Type B pancreatic cell (in vitro differentiated cells): ENCODE measurements around the gene HOXC4. TPM values are rescaled to one million over a fixed set of nuclear protein-coding genes. Genes with fewer than 3 reads are reported as not detected.
A peak's percentile ranks its signal among the peaks of the same experiment; 100 is the strongest.
"Not testable (repeated sequence)": the region's sequence is repeated elsewhere in the genome, so short reads cannot be mapped to it uniquely, and the experiment has no call there.

Experiments
- DNase-seq: peaks from one replicate; pipeline ENCODE4 v3.0.0; 2021; ENCODE audit warnings: mixed read lengths; ENCODE audit not compliant: unreplicated experiment; ENCODE audit errors: extremely low spot score
- H3K27ac Mint-ChIP-seq: 2 replicates; pipeline ENCODE4 v1.8.0; 2021; ENCODE audit warnings: mild to moderate bottlenecking, mixed read lengths
- H3K27me3 Mint-ChIP-seq: 2 replicates; pipeline ENCODE4 v1.8.0; 2021; ENCODE audit warnings: mixed read lengths
- H3K36me3 Mint-ChIP-seq: 2 replicates; pipeline ENCODE4 v1.8.0; 2021; ENCODE audit warnings: mixed read lengths
- H3K4me1 Mint-ChIP-seq: one replicate; pipeline ENCODE4 v1.8.0; 2021; ENCODE audit warnings: mixed read lengths; ENCODE audit not compliant: unreplicated experiment
- H3K4me3 Mint-ChIP-seq: 2 replicates; pipeline ENCODE4 v1.8.0; 2021; ENCODE audit warnings: mild to moderate bottlenecking, mixed read lengths
- H3K9me3 Mint-ChIP-seq: 2 replicates; pipeline ENCODE4 v1.8.0; 2021; ENCODE audit warnings: mixed read lengths
- total RNA-seq: library from RNA; stranded (reverse); gene quantifications from 2 replicates; pipeline ENCODE4 v1.2.1, GENCODE V29; 2021; ENCODE audit warnings: low replicate concordance
- TF ChIP-seq, protein P1 (sequence below): fragments of 200-600 bp; sonication (generic); conservative IDR thresholded peaks from 2 replicates; pipeline ENCODE4 v1.5.0; 2021; ENCODE audit warnings: antibody characterized with exemption, mild to moderate bottlenecking

HOXC4 gene
- total RNA-seq, 1 donor from 2014 or later = 47.9 TPM

DNA sequence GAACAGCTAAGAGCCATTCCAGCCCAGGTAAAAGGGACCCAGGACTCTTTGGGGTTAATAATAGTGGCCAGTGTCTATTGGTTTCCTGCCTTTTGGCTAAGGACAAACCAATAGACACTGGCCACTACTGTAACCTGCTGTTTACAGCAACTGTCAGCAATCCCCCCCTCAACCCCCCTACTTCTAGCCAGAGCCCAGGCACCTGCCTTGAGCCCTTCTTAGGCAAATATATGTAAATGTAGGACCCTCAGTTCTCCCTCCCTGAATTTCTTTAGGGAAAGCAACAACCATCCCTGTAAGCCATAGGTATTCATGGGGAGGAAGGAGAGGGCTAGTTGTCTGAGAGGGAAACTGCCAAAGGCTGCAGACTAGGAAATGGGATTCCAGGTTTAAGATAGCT, 22.3 kb downstream of the HOXC4 start:
- Mint-ChIP-seq H3K4me1 (peaks cover 61% of the 10 kb centered on the region), H3K27me3 (peaks cover 12% of the 10 kb centered on the region), H3K4me3 (no peak overlapping the region), H3K27ac (no peak overlapping the region), H3K9me3 (no peaks in the 10 kb centered on the region), H3K36me3 (peaks cover 15% of the 10 kb centered on the region)
- no peak for DNase-seq
- TF ChIP-seq, protein P1, sequence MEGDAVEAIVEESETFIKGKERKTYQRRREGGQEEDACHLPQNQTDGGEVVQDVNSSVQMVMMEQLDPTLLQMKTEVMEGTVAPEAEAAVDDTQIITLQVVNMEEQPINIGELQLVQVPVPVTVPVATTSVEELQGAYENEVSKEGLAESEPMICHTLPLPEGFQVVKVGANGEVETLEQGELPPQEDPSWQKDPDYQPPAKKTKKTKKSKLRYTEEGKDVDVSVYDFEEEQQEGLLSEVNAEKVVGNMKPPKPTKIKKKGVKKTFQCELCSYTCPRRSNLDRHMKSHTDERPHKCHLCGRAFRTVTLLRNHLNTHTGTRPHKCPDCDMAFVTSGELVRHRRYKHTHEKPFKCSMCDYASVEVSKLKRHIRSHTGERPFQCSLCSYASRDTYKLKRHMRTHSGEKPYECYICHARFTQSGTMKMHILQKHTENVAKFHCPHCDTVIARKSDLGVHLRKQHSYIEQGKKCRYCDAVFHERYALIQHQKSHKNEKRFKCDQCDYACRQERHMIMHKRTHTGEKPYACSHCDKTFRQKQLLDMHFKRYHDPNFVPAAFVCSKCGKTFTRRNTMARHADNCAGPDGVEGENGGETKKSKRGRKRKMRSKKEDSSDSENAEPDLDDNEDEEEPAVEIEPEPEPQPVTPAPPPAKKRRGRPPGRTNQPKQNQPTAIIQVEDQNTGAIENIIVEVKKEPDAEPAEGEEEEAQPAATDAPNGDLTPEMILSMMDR = no peak

DNA sequence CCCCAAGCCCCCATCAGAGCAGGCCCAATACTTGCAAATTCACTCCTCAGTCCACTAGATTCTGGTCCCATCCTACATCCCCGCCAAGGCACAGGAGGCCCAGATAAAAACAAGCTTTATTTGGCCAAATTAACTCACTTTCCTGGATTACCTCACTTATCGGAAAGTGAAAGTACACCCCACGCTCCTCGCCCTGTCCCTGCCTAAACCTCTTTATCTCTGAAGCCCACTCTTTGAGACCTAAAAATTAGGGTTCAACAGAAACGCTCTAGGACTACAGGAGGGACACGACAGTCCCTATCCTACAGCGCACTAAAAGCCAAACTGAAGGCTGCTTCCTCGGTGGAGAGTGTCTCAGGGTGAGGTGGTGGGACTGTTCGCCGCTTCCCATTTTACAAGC, 24.2 kb downstream of the HOXC4 start:
- H3K27me3 Mint-ChIP-seq = peaks cover 15% of the 10 kb centered on the region
- not testable (repeated sequence) for DNase-seq, H3K9me3 Mint-ChIP-seq
- peaks cover 55% of the 10 kb centered on the region for H3K4me1 Mint-ChIP-seq
- H3K36me3 Mint-ChIP-seq = peaks cover 15% of the 10 kb centered on the region
- H3K27ac Mint-ChIP-seq = peak overlapping the region; percentile 66
- H3K4me3 Mint-ChIP-seq = peak overlapping the region; percentile 82

DNA sequence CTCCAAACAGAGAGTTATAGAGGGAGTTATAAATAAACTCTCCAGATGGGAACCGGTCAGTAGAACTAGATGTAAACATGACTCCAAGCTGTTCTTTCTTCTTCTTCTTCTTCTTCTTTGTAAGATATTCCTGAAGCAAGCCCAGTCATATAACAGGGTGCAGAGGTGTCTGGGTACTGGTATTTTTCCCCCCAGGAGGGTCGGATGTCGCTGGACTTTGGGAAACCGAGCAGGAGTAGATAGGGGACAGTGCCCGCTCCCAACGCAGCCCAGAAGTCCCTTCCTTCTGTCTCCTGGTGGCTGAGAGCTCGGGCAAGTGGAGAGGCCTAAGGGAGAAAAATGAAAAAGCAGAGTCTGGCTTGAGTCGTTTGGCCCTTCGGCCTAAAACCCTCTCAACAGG, 25.5 kb downstream of the HOXC4 start:
- peak overlapping the region; percentile 95 for H3K27ac Mint-ChIP-seq
- peaks cover 15% of the 10 kb centered on the region for H3K27me3 Mint-ChIP-seq
- not testable (repeated sequence) for H3K9me3 Mint-ChIP-seq, DNase-seq
- peak overlapping the region; percentile 94 for H3K4me3 Mint-ChIP-seq
- peaks cover 59% of the 10 kb centered on the region for H3K4me1 Mint-ChIP-seq
- peaks cover 15% of the 10 kb centered on the region for H3K36me3 Mint-ChIP-seq

DNA sequence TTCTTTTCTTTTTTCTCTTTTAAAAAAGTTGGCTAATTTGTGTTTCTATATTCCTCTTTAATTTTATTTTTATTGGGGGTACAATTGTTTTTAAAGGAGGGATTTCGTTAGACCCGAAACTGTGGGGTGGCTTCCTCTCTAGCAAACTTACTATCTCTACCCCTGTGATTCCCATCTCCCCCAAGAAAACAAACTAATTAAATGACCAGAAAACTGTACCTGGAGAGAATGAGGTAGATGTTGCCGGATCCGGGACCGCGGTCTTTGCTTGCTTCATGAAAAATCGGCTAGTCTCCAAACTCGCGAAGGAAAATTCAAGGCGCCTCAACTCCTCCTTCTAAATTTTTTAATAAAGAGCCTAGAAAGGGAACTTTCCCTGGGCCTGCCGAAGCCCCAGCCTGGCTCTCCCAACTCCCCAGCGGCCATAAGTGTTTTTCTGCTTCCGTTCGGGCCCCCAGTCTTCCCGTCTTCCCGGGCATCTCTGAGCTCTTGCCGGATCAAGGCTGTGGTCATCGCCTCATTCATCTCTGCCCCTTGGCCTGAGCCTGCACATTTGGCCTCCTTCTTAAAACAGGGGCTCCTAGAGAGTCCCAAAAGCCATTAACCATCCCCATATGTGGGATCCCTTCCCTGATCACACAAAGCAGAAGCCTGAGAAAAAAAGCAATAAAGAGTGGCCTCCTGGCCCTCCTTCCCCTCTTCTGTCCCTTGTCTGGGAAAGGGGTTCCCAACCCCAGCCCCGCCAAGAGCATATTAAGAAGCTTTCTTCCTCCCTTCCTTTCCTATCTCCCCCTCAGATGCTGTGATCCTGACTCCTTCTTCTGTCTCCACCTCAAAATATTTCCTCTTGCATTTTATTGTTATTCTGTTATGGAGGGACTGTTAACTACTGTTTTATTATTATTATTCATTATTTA, 26.6 kb downstream of the HOXC4 start:
- not testable (repeated sequence) for DNase-seq, H3K9me3 Mint-ChIP-seq
- H3K36me3 Mint-ChIP-seq = peaks cover 12% of the 10 kb centered on the region
- H3K27me3 Mint-ChIP-seq = peaks cover 15% of the 10 kb centered on the region
- H3K4me1 Mint-ChIP-seq = peaks cover 56% of the 10 kb centered on the region
- peak overlapping the region; percentile 93 for H3K4me3 Mint-ChIP-seq
- H3K27ac Mint-ChIP-seq = peak overlapping the region; percentile 95

DNA sequence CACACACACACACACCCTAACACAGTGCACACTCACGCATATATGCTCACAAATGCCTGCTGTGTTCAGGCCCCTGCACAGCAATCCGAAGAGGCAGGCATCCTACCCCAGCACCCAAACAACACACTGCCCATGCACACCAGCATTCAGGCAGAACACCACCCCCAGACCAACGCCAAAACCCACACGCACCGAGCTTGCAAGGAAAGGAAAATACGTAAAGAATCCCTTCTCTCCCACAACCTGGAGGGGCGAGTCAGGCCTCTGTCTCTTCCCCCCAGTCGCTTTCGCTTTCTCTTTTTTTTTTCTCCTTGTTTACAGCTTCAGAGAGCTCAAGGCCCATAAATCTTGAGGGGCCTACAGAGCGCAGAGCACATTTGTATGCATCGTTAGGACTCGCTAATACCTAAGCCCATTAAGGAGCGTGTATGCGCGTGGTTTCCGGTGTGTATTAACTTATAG, 27.4 kb downstream of the HOXC4 start:
- DNase-seq, H3K9me3 Mint-ChIP-seq: not testable (repeated sequence)
- Mint-ChIP-seq H3K4me3 (peak overlapping the region; percentile 93), H3K27ac (peak overlapping the region; percentile 95), H3K27me3 (peaks cover 15% of the 10 kb centered on the region), H3K36me3 (peaks cover 12% of the 10 kb centered on the region), H3K4me1 (peaks cover 59% of the 10 kb centered on the region)

DNA sequence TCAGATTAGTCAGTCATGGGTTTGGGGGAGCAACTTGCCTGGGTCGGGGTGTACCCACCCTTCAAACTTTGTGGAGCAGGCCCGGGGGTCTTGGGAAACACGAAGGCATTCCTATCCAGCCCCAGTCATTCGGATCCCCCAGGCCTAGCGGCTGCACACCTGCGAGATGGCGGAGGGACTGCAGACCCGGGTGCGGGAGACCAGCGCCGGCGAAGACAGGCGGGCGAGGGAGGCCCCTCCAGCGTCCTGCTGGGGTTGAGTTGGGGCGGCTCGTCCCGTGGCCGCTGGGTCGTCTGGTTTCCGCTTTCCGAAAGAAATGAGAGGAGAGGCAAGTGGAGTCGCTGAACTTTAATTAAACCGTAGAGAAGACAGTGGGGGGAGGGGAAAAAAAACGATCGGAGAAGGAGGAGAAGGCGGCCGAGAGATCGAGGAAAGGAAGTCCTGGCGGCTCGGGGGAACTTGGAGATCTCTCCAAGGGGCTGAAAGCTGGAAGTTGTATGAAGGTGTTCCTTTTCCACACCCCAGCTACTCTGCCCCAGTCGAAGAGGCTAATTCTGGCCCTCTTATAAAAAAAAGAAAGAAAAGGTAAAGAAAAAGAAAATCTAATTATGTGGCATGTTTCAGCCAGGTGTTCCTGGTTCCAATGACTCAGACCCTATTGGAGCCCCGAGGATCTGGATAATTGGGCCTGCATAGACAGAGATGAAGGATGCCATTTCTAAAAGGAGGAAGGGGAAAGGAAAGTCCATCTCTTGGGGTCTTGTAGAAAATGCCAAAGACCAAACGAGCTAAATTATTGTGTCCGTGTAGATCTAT, 28.2 kb downstream of the HOXC4 start:
- peaks cover 66% of the 10 kb centered on the region for H3K4me1 Mint-ChIP-seq
- peak overlapping the region; percentile 95 for H3K27ac Mint-ChIP-seq
- DNase-seq, H3K9me3 Mint-ChIP-seq: not testable (repeated sequence)
- H3K27me3 Mint-ChIP-seq = peaks cover 15% of the 10 kb centered on the region
- H3K36me3 Mint-ChIP-seq = peaks cover 17% of the 10 kb centered on the region
- H3K4me3 Mint-ChIP-seq = peak overlapping the region; percentile 93

DNA sequence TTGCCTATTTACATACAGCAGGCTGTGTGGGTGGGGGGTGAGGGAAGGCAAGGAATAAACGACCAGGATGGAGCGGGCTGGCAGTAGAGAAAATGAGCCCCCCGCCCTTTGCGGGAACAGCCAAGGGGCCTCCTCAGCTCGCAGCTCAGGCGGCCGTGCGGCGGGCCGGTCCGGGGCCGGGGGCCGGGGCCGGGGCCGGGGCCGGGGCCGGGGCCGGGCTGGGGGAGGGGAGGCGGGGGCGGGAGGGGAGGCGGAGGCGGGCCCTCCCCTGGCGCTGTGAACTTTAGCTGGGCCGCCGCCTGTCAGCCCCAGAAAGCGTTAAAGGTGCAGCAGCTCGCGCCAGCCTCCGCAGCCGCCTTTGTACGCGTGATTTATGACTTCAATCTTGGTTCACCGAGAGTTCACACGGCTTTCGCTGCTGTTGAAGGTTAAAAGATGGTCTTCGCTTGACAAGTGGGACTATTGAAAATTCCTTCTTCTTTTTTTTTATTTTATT, 28.8 kb downstream of the HOXC4 start:
- H3K36me3 Mint-ChIP-seq = peaks cover 17% of the 10 kb centered on the region
- H3K4me1 Mint-ChIP-seq = peaks cover 62% of the 10 kb centered on the region
- DNase-seq = peak; percentile 84
- no peaks in the 10 kb centered on the region for H3K9me3 Mint-ChIP-seq
- H3K27ac Mint-ChIP-seq = peak overlapping the region; percentile 95
- peaks cover 15% of the 10 kb centered on the region for H3K27me3 Mint-ChIP-seq
- TF ChIP-seq, protein P1 = no peak
- H3K4me3 Mint-ChIP-seq = peak overlapping the region; percentile 93

DNA sequence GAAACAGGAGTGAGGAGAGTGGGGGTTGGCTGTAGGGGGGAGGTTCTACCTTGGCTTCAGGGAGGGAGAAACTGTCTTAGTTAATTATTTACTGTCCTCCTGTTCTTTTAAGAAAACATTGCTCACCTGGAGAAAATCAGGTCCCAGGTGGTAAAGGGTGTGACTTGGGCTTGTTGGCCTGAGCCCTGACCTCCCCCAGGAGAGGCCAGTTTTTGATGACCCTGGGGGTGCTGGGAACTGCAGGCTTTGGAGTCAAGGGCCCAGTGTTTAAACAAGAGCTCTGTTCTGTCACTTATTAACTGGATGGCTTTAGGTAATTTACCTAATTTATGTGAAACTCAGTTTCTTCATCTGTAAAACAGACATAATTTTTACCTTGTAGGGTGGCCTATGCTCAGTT, 34.4 kb downstream of the HOXC4 start:
- peaks cover 52% of the 10 kb centered on the region for H3K4me1 Mint-ChIP-seq
- peaks cover 14% of the 10 kb centered on the region for H3K36me3 Mint-ChIP-seq
- peaks cover 15% of the 10 kb centered on the region for H3K27me3 Mint-ChIP-seq
- not testable (repeated sequence) for H3K9me3 Mint-ChIP-seq, H3K4me3 Mint-ChIP-seq, H3K27ac Mint-ChIP-seq, DNase-seq

DNA sequence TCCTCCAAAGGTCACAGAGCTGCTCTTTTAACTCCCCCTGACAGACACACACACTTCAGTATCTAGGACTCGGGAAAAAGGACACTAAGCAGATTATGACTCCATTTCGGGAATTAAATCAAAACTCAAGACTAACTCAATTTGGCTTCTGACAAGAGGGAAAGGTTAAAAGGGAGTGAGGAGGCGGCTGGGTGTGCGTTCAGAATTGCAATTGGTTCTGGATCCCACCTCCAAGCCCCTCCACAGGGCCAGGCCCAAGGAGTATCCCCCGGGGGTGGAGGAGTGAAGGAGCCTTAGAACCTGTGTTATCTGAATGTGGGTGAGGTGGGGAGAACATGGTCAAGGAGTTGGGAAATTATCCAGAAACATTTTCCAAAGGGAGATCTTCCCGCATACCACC, 35.8 kb downstream of the HOXC4 start:
- peak overlapping the region; percentile 83 for H3K4me3 Mint-ChIP-seq
- peaks cover 15% of the 10 kb centered on the region for H3K27me3 Mint-ChIP-seq
- peaks cover 47% of the 10 kb centered on the region for H3K4me1 Mint-ChIP-seq
- H3K36me3 Mint-ChIP-seq = peaks cover 19% of the 10 kb centered on the region
- H3K9me3 Mint-ChIP-seq, DNase-seq, H3K27ac Mint-ChIP-seq: not testable (repeated sequence)

DNA sequence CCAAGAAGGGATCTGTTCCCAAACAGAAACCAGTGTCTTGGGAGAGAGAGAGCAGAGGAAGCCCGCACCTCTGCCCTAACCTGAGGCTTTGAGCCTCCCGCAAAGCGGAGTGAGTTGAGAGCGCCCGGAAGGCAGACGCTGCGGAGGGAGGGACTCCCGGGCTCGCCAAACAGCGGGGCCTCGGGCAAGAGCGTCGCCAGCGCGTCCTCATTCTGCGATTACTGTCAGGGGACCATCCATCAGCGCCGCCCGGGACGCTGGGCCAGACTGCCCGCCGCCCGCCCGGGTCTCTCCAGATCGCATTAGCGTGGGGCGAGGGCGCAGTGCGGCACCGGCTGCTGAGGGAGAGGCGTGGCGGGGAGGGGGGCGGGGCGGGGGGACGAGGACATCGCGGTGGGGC, 36.7 kb downstream of the HOXC4 start:
- H3K4me1 Mint-ChIP-seq = peaks cover 47% of the 10 kb centered on the region
- DNase-seq = peak; percentile 79
- H3K4me3 Mint-ChIP-seq = peak overlapping the region; percentile 83
- peaks cover 20% of the 10 kb centered on the region for H3K36me3 Mint-ChIP-seq
- H3K9me3 Mint-ChIP-seq, H3K27ac Mint-ChIP-seq: not testable (repeated sequence)
- H3K27me3 Mint-ChIP-seq = peaks cover 18% of the 10 kb centered on the region

DNA sequence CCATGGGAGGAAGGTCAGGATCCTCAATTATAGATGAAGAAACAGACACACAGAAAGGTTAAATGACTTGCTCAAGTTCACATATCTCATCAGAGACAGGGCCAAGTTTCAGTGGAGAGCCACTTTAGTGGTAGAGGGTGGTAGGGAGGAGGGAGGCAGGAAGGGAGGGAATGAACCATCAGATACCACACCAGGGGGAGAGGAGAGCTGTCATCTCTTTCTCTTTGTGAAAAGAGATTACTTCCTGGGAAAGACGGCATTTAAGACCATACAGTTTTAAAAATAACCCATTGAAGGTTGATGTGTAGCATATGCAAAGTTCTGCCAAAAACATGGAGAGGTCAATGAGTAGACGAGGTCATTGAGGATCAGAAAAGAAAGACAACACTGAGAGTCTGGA, 39.3 kb downstream of the HOXC4 start:
- Mint-ChIP-seq H3K4me1 (peaks cover 48% of the 10 kb centered on the region), H3K27me3 (peaks cover 18% of the 10 kb centered on the region)

More for the DNA sequence above, 39.3 kb downstream of the HOXC4 start:
- H3K9me3 Mint-ChIP-seq, H3K27ac Mint-ChIP-seq, DNase-seq, H3K4me3 Mint-ChIP-seq: not testable (repeated sequence)
- H3K36me3 Mint-ChIP-seq = peaks cover 15% of the 10 kb centered on the region
